ENCODE measurements around the gene OGFR.

GRCh38 chr20:62771396-62772102 is 33.1 kb upstream of the OGFR start:
- TF ChIP-seq EP300 (IDR thresholded peaks at IDR 0.05) (no peak), CTCF (IDR thresholded peaks at IDR 0.05) (no peak)
